ENCODE data around the gene SUGCT.

DNA sequence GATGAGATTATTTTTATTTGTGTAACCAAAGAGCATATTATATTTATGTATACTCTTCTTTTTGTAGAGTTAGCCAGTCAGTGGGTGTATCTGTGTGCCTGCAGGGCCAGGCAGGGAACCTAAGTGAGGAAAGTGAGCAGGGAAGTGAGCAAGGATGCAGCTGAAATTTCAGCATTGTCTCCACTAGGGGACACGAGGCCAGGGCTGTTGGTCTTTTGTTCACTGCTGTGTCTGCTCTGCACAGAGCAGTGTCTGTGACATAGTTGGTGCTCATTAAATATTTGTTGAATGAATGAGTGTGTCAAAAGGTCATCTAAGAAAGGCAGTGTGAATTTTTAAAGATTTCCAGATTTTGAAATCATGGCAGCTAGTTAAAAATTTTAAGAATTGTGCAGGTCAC, 51.8 kb downstream of the SUGCT start:
- TF ChIP-seq CTCF (IDR thresholded peaks at IDR 0.05; ENCODE audit: insufficient read depth, low read length) (no peak), POLR2AphosphoS5 (IDR thresholded peaks at IDR 0.05; ENCODE audit: low read depth) (no peak)
- TF ChIP-seq, protein P1, sequence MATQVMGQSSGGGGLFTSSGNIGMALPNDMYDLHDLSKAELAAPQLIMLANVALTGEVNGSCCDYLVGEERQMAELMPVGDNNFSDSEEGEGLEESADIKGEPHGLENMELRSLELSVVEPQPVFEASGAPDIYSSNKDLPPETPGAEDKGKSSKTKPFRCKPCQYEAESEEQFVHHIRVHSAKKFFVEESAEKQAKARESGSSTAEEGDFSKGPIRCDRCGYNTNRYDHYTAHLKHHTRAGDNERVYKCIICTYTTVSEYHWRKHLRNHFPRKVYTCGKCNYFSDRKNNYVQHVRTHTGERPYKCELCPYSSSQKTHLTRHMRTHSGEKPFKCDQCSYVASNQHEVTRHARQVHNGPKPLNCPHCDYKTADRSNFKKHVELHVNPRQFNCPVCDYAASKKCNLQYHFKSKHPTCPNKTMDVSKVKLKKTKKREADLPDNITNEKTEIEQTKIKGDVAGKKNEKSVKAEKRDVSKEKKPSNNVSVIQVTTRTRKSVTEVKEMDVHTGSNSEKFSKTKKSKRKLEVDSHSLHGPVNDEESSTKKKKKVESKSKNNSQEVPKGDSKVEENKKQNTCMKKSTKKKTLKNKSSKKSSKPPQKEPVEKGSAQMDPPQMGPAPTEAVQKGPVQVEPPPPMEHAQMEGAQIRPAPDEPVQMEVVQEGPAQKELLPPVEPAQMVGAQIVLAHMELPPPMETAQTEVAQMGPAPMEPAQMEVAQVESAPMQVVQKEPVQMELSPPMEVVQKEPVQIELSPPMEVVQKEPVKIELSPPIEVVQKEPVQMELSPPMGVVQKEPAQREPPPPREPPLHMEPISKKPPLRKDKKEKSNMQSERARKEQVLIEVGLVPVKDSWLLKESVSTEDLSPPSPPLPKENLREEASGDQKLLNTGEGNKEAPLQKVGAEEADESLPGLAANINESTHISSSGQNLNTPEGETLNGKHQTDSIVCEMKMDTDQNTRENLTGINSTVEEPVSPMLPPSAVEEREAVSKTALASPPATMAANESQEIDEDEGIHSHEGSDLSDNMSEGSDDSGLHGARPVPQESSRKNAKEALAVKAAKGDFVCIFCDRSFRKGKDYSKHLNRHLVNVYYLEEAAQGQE (IDR thresholded peaks at IDR 0.05; ENCODE audit: insufficient replicate concordance, low read depth) = no peak
